Jurkat, Clone E6-1 (cell line): Measurements from ENCODE around the gene LTN1.
"Not testable (repeated sequence)": the region's sequence is repeated elsewhere in the genome, so short reads cannot be mapped to it uniquely, and the experiment has no call there.

Source experiments
- DNase-seq: peaks from one replicate; pipeline ENCODE4 v3.0.0-alpha.2; 2011; ENCODE audit warnings: low read depth, low spot score
- H3K4me3 ChIP-seq: 2 replicates; pipeline ENCODE4 v1.5.1; 2011; ENCODE audit warnings: mild to moderate bottlenecking, low read length, control low read depth, moderate library complexity

The LTN1 gene

GRCh38 chr21:29002442-29003144 lies 9.9 kb upstream of the LTN1 start:
- H3K4me3 ChIP-seq, result peak overlapping the region; percentile 95
- DNase-seq, result peak; percentile 97

- DNase-seq, result no peak
- peak overlapping the region; percentile 99 for H3K4me3 ChIP-seq
Observed at GRCh38 chr21:28993293-28993629, 584 bp upstream of the LTN1 start.

- no peak for DNase-seq
- peak overlapping the region; percentile 99 for H3K4me3 ChIP-seq
Observed at GRCh38 chr21:28991861-28992525, 684 bp downstream of the LTN1 start.

GRCh38 chr21:28988146-28988545 lies 4.5 kb downstream of the LTN1 start:
- not testable (repeated sequence) for DNase-seq, H3K4me3 ChIP-seq

GRCh38 chr21:28986677-28987076 lies 6.0 kb downstream of the LTN1 start:
- DNase-seq, result no peak
- no peak overlapping the region for H3K4me3 ChIP-seq

- DNase-seq, result no peak
- H3K4me3 ChIP-seq, result no peak overlapping the region
Observed at GRCh38 chr21:28982637-28983036, 10.0 kb downstream of the LTN1 start.

GRCh38 chr21:28979092-28979491 lies 13.6 kb downstream of the LTN1 start:
- DNase-seq, result no peak
- no peak overlapping the region for H3K4me3 ChIP-seq

GRCh38 chr21:28975397-28975796 lies 17.3 kb downstream of the LTN1 start:
- no peak for DNase-seq

GRCh38 chr21:28974531-28975227 lies 18.0 kb downstream of the LTN1 start:
- no peak overlapping the region for H3K4me3 ChIP-seq
- no peak for DNase-seq

More at GRCh38 chr21:28975397-28975796, 17.3 kb downstream of the LTN1 start:
- no peak overlapping the region for H3K4me3 ChIP-seq

- no peak overlapping the region for H3K4me3 ChIP-seq
- DNase-seq, result no peak
Observed at GRCh38 chr21:28972398-28972797, 20.3 kb downstream of the LTN1 start.

GRCh38 chr21:28971171-28971570 lies 21.5 kb downstream of the LTN1 start:
- DNase-seq, result no peak
- no peak overlapping the region for H3K4me3 ChIP-seq

- no peak overlapping the region for H3K4me3 ChIP-seq
- no peak for DNase-seq
Observed at GRCh38 chr21:28963831-28964230, 28.8 kb downstream of the LTN1 start.

GRCh38 chr21:28962465-28962864 lies 30.2 kb downstream of the LTN1 start:
- no peak for DNase-seq
- no peak overlapping the region for H3K4me3 ChIP-seq

GRCh38 chr21:28961927-28962326 lies 30.8 kb downstream of the LTN1 start:
- DNase-seq, result no peak

GRCh38 chr21:28960245-28960644 lies 32.4 kb downstream of the LTN1 start:
- H3K4me3 ChIP-seq, result no peak overlapping the region

More at GRCh38 chr21:28961927-28962326, 30.8 kb downstream of the LTN1 start:
- no peak overlapping the region for H3K4me3 ChIP-seq

GRCh38 chr21:28959367-28960099 lies 33.1 kb downstream of the LTN1 start:
- DNase-seq, result no peak
- no peak overlapping the region for H3K4me3 ChIP-seq

More at GRCh38 chr21:28960245-28960644, 32.4 kb downstream of the LTN1 start:
- no peak for DNase-seq

- DNase-seq, result no peak
Observed at GRCh38 chr21:28953247-28953646, 39.4 kb downstream of the LTN1 start.

GRCh38 chr21:28952686-28953085 lies 40.0 kb downstream of the LTN1 start:
- H3K4me3 ChIP-seq, result no peak overlapping the region
- no peak for DNase-seq

More at GRCh38 chr21:28953247-28953646, 39.4 kb downstream of the LTN1 start:
- H3K4me3 ChIP-seq, result no peak overlapping the region

- no peak for DNase-seq
- H3K4me3 ChIP-seq, result no peak overlapping the region
Observed at GRCh38 chr21:28949318-28949717, 43.4 kb downstream of the LTN1 start.

- H3K4me3 ChIP-seq, result no peak overlapping the region
- DNase-seq, result no peak
Observed at GRCh38 chr21:28944296-28944695, 48.4 kb downstream of the LTN1 start.
